Fibroblast of skin of scalp (primary cell): ENCODE results near the gene MBNL1.
"Not testable (repeated sequence)": the region's sequence is repeated elsewhere in the genome, so short reads cannot be mapped to it uniquely, and the experiment has no call there.

ENCODE experiments used
- DNase-seq: peaks from one replicate; pipeline ENCODE4 v3.0.0-alpha.2; 2013

The MBNL1 gene

DNA sequence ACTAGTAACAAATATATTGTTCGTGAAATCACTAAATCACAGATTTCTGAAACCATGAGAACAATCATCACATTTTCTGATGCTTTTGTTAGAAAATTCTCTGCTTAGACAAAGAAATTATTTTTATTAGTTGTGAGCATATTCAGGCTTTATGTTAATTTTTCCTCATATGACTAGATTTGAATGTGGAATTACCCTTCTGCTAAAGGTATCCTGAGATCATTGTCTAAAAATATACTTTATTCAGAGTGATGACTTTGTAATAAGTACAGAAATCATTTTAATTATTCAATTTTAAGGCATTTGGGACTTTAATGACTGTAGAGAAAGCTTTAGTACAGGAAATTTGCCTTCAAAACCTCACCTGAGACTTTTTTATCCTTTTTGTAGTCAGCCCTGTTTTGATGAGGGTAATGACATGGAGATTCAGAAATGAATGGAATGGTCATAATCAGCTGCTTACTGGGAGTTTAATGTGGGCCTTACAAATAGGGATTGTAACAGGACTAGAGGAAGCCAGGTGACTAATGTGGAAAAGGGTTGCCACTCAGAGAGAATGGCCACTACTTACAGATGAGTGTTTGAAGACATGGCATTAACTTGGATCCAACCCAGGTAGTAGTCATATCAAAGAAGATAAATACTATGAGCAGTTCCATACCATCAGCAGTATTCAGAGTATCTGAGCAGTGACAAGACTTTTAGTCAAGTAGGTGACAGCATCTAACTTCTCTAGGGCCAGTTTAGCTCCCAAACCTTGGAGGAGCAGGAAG, 148.3 kb downstream of the MBNL1 start:
- DNase-seq: no peak

DNA sequence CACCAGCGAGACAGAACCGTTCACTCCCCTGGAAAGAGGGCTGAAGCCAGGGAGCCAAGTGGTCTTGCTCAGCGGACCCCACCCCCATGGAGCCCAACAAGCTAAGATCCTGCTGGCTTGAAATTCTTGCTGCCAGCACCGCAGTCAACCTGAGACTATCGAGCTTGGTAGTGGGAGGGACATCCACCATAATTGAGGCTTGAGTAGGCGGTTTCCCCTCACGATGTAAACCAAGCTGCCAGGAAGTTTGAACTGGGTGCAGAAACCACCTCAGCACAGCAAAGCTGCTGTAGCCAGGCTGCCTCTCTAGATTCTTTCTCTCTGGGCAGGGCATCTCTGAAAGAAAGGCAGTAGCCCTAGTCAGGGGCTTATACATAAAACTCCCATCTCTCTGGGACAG, 151.0 kb downstream of the MBNL1 start:
- DNase-seq: no peak

GRCh38 chr3:152421162-152421561, 152.4 kb downstream of the MBNL1 start:
- DNase-seq: no peak

DNA sequence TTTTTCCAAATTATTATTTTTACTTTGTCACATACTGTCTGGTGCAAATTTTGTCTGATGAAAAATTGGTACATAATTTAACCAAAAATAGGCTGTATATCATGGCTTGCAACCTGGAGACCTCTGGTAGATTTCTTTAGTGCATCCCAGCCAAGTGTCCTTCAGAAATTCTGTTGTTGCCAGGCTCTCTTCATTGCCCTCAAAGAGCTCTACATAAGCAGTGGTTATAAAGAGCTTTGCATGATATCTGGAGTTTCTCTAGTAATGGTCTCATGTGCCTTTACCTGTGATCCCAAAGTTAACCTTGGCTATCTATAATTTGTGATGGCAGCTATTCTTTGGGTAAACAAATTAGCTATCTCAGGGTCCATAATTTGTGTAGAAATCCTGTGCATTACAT, 157.7 kb downstream of the MBNL1 start:
- no peak for DNase-seq

DNA sequence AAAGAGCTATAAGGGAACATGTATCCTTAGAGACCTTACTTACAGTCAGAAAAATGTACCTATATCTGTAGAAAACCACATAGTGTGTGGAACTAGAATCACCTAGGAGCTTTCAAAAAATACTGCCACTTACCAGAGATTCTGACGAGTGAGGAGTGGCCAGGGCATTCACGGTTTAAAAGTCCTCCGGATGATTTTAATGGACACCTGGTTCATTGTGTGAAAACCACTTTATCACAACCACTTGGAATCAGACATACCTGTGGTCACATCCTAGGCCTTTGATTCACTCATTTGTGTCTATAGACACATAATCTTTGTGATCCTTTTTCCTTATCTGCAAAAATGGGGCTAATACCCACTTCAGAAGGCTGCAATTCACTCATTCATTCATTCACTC, 159.8 kb downstream of the MBNL1 start:
- DNase-seq: no peak

DNA sequence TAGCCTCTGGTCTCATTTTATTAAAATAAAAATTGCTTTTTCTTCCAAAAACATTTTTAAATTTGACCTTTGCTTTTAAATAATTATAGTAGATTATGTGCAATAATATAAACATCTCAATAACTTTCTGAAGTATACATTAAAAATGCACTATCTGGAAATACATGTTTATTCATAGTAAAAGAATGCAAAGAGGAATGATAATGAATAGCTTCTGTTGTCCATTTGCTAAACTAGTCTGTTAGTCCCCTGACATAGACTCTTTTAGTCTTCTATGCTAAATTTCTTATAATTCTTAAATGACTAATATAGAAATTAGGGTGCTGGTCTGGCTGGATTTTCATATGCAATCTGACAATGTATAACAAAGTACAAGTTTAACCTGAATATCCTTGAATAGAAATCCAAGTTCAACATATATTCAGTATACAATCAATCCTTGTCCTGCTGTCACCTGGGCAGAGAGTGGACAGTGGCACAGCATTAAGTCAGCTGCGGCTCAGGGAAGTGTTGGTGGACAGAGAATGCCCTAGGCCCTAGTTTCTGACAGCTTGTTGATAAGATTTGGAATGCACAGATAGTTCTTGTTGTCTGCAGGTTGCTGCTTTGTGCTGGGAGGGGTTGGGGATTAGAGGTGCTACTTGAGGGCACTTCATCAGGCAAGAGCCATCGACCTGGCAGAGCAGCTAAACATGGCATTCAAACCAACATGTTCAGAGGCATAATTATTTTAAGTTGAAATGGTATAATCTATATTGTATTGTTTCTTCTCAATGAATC, 161.7 kb downstream of the MBNL1 start:
- peak; percentile 62 for DNase-seq

GRCh38 chr3:152434142-152434541, 165.4 kb downstream of the MBNL1 start:
- DNase-seq: no peak

- not testable (repeated sequence) for DNase-seq
Observed at GRCh38 chr3:152435210-152435609, 166.5 kb downstream of the MBNL1 start.

- DNase-seq: peak; percentile 38
Observed at GRCh38 chr3:152436707-152437590, 168.2 kb downstream of the MBNL1 start.

DNA sequence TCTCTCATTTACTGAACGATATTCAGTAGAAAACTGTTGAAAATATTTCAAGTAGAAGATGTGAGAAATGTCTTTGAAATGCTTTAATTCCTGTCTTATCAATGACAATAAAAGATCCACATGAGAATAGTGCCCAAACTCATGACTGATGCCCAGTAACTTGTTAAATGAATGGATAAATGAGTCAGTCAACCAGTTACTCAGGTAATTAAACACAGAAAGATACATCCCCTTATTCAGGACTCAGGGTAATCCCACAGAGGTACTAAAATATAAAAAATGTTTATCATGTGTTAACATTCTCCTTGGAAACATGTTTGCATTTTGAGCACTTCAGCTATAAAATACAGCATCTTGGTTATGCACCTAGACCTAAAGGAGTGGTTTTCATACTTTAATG, 169.5 kb downstream of the MBNL1 start:
- DNase-seq: no peak

DNA sequence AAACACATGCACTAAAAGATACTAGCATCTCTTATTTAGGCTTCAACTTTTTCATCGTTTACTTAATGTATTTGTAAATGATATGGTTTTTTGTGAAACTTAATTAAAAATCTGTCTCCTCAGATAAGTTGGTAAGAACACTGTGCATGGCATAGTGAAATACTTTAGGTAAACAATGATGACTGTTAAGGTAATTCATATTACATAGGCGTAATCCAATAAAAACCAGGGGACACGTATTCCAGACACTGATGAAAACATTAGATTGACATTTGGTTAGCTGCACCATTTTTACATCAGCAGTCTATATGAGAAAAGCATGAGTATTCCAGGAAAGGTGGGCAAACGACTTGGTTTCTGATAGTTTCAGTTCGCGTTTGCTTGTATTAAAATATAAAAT, 170.0 kb downstream of the MBNL1 start:
- no peak for DNase-seq

GRCh38 chr3:152440243-152440642, 171.5 kb downstream of the MBNL1 start:
- not testable (repeated sequence) for DNase-seq

GRCh38 chr3:152443212-152444023, 174.7 kb downstream of the MBNL1 start:
- DNase-seq: no peak

- DNase-seq: peak; percentile 69
Observed at GRCh38 chr3:152444029-152444641, 175.4 kb downstream of the MBNL1 start.

DNA sequence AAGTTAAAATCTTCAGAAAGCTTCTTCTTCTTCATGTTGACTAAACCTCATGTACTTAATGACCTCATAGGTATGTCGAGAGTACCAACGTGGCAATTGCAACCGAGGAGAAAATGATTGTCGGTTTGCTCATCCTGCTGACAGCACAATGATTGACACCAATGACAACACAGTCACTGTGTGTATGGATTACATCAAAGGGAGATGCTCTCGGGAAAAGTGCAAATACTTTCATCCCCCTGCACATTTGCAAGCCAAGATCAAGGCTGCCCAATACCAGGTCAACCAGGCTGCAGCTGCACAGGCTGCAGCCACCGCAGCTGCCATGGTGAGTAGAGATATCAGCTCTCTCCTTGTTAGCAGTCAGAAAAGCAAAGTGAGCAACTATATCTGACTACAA, 176.5 kb downstream of the MBNL1 start:
- DNase-seq: no peak

DNA sequence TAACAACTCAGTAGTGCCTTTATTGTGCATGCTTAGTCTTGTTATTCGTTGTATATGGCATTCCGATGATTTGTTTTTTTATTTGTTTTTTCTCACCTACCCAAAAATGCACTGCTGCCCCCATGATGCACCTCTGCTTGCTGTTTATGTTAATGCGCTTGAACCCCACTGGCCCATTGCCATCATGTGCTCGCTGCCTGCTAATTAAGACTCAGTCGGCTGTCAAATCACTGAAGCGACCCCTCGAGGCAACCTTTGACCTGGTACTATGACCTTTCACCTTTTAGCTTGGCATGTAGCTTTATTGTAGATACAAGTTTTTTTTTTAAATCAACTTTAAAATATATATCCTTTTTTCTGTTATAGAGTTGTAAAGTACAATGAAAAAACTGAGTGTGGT, 177.8 kb downstream of the MBNL1 start:
- DNase-seq: no peak

DNA sequence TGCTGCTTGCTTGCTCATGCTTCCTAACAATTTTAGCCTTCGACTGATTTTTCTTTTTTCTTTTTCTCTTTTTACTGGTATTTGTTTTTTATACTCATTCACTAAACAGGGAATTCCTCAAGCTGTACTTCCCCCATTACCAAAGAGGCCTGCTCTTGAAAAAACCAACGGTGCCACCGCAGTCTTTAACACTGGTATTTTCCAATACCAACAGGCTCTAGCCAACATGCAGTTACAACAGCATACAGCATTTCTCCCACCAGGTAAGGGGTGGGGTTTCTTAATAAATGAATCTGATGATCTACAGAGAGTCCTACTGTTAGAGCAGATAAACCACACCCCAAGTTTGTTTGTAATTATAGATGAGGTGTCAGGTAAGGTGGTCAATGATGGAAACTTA, 178.8 kb downstream of the MBNL1 start:
- no peak for DNase-seq

- DNase-seq: no peak
Observed at GRCh38 chr3:152448091-152448490, 179.4 kb downstream of the MBNL1 start.

GRCh38 chr3:152452318-152452717, 183.6 kb downstream of the MBNL1 start:
- no peak for DNase-seq

DNA sequence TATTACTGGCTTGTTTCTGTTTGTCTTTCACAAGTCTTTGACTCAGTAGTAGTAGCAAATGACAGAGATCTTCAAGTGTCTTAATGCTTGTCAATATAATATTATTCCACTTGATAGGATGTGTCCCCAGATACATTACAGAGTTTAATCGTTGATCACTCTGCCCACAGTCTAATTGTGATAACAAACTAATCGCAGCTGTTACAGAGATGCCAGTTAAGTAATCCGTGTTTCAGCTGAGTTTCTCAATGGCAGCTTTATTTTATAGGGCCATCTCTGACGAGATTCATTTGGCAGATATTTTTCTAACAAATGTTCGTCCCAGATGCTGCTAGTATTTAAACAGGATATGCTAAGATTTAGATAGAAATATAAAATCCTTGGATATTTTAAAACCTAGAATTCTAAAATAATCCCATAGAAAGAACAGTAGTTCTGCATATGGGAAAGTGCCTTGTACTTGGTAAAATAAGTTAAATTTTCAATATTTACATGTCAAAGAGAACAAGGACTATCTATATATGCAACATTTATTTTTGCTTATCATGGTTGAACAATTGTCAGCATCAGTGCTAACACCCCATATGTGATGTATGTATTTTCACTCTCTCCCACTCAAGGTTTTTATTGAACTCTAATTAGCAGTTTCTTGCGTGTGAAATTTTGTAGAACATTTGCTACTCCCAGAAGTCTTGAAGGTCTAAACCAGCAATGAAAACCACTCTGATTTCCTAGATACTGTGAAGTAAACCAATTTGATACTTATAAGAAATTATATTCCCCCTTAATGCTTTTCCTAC, 185.5 kb downstream of the MBNL1 start:
- no peak for DNase-seq

GRCh38 chr3:152455989-152456388, 187.3 kb downstream of the MBNL1 start:
- no peak for DNase-seq
